Measurements from ENCODE around the gene BCL2L1.
A peak's percentile ranks its signal among the peaks of the same experiment; 100 is the strongest.
"Not testable (repeated sequence)": the region's sequence is repeated elsewhere in the genome, so short reads cannot be mapped to it uniquely, and the experiment has no call there.

Gene BCL2L1

DNA sequence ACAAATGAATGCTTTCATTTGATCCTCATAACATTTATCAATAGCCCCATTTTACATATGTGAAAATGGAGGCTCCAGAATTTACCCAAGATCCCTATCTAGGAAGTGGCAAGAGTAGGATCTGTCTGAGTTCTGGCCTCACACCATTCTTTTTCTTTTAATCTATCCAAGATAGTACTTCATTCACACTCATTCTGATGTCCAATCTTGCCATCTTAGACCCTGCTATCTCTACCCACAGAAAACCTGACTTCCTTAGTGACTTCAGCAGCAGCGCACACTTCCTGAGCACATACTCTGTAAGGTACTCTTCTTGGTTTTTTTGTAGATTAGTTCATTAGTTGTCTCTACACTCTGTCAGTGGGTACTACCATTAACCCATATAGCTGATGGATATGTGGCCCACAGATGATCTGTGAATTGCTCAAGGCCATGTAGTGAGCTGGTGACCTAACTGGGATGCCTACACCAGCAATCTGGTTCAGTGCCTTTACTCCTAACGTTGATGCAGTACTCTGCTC, 48.7 kb downstream of the BCL2L1 start:
- peak; percentile 50 for DNase-seq

DNA sequence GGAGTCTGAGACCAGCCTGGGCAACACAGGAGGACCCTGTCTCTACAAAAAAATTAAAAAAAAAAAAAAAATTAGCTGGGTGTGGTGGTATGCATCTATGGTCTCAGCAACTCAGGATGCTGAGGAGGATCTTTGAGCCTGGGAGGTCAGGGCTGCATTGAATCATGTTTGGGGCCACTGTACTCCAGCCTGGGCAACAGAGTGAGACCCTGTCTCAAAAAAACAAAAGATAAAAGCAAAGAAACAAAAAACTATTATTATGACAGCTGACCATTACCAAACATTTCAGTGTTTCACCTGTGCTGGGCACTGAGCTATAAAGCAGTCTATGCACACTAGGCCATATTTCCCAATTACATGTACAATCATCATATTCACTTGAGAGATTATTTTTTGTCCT, 49.2 kb downstream of the BCL2L1 start:
- DNase-seq, result no peak

DNA sequence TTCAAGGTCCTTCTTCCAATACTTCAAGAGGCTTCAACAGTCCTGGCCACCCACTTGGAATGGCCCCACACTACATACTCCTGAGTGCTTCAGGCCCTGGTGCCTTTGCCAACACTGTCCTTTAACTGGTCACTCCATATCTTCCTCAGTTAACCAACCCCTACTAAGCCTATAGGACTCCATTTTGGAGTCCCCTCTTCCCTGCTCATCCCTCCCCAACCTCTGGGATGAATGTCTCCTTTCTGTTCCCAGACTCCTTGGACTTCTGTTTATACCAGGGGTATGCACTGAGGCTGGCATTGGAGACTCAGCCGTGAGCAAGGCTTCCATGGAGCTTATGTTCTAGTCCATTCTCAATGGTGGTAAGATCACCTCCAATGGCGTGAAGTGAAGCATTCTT, 51.3 kb downstream of the BCL2L1 start:
- DNase-seq, result no peak

DNA sequence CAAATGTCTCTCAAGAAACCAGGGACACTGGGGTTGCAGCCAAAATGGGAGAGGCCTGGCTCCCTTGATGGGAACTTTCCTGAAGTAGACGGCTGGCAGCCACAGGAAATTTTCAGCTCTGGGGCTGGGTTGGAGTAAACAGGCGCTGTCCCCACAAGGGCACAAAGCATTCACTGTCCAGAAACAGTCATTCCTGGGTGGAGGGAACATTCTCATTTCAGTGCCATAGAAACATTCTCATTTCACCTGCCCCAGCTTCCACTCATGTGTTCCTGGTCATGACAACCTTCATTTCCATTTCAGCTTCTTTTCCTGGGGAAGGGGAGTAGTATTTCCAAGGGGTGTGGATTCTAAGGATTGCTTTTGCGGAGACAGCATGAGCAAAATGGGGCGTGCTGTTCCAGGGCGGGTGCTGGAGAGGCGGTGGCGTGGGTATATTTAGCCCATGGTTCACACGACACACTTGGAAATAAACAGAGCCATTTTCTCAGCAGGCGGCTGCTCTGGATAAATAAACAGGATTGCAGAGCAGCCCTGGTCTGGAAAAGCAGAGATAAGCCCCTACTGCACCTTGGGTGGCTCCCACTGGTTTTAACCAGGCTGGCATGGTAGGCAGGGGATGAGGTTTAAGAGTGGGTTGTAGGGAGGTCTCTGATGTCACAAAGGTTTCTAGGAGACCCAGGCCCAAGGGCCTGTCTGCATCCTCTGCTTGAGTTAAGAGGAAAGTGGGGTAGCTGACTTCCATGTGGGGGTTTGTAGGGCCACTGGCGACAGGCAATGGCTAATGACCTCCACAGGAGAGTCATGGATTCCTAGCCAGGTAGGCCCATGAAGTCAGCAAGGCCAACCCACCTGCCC, 52.1 kb downstream of the BCL2L1 start:
- no peak for DNase-seq

DNA sequence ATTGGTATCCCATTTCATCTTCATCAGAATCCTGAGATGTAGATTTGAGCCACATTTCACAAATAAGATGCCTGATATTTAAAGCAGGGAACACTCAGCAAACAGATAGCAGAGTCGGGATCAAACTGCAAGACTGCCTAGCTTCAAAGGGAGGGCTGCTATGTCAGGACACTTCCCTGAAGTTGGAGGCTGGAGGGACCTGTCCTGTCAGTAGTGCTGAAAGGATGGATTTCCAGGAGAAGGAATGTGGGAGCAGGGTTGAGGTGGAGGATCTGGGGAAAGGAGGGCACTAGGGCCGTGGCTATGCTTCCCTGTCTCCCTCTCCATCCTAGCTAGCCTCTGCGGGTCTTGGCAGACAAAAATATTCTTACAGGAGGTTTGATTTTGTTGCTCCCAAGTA, 52.8 kb downstream of the BCL2L1 start:
- no peak for DNase-seq

DNA sequence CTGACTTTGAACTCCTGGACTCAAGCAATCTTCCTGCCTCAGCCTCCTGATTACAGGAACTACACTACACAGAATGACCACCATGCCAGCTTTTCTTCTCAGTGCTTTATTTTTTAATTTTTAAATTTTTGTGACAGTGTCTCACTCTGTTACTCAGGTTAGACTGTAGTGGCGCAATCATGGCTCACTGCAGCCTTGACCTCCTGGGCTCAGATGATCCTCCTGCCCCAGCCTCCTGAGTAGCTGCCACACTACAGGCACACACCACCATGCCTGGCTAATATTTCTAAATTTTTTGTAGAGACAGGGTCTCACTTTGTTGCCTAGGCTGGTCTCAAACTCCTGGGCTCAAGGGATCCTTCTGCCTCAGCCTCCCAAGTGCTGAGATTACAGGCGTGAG, 53.7 kb downstream of the BCL2L1 start:
- not testable (repeated sequence) for DNase-seq

DNA sequence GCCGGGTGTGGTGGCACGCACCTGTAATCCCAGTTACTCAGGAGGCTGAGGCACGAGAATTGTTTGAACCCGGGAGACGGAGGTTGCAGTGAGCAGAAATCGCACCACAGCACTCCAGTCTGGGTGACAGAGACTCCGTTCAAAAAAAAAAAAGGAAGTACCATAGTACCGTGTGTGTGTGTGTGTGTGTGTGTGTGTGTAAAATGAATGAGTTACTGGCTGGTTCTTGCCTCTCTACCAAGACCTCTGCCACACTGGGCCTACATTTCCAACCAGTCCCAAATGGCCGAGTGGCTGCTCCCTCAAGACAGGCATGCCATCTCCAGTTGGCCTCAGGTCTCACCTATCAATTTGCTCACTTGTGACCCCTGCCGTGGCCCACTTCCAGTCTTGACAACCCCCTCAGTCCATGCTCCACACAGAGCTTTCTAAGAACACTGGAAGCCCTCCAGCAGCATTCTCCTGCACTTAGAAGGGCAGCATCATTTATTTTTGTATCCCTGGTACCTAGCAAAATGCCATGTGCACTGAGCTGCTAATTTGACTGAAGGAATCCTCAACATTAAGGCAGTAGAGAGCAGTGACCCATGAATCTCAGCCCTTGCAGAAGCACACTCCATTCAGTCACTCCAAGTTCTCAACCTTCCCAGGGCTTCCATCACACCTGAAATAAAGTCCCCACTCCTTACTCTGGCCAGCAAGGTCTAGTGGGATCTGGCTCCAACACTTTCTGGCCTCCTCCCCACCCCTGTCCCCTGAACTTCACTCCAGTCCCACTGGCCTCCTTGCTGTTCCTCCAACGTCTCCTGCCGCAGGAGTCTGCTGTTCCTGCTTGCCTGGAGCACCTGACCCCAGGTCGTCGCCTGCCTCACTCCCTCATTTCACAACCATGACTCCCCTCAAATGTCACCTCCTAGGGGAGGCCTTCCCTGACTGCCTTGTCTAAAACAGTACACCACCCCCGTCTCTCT, 55.1 kb downstream of the BCL2L1 start:
- peak; percentile 39 for DNase-seq

DNA sequence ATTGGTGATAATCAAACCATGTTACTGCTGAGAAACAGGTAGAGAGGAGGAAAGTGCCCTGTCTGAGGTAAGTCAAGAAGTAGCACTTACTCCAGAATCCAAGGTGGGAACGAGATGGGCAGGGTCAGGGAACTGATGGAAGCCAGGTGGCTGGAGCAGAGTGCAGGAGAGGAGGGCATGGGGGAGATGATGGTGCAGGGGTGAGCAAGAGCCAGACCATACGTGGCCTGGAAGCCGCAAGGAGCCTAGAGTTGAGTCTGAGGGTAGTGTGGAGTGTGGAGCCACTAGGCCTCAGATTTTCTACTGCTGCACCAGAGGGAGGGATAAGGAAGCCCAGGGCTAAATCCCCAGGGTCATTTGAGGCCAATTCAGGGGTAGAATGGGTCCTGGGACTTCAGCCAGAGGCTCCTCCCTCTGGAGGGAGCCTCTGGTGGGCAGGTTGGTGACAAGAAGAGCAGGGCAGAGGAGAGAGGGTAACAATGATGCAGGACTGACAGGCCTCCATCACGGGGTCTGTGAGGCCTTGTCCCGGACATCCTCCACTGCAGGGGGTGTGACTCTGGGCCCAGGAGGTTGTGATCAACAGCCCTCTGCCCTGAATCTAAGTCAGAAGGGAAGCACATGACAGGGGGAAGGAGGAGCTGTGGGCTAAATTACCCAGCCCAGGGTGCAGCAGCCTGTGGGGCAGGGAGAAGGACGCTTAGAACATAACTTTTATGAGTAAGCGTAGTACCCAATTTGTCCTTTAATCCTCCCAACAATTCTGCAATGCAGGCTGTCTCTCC, 56.2 kb downstream of the BCL2L1 start:
- DNase-seq, result peak; percentile 59

DNA sequence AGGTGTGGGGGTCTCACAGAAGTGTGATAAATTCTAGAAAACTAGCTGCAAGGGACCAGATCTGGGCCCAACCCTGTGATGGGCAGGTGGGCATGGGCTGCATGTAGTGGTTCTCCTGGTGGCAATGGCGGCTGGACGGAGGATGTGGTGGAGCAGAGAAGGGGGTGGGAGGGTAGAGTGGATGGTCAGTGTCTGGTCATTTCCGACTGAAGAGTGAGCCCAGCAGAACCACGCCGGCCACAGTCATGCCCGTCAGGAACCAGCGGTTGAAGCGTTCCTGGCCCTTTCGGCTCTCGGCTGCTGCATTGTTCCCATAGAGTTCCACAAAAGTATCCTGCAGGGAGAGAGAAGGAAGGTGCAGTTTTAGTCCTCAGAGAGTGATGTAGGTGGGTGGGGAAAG, 56.9 kb downstream of the BCL2L1 start:
- DNase-seq, result no peak

DNA sequence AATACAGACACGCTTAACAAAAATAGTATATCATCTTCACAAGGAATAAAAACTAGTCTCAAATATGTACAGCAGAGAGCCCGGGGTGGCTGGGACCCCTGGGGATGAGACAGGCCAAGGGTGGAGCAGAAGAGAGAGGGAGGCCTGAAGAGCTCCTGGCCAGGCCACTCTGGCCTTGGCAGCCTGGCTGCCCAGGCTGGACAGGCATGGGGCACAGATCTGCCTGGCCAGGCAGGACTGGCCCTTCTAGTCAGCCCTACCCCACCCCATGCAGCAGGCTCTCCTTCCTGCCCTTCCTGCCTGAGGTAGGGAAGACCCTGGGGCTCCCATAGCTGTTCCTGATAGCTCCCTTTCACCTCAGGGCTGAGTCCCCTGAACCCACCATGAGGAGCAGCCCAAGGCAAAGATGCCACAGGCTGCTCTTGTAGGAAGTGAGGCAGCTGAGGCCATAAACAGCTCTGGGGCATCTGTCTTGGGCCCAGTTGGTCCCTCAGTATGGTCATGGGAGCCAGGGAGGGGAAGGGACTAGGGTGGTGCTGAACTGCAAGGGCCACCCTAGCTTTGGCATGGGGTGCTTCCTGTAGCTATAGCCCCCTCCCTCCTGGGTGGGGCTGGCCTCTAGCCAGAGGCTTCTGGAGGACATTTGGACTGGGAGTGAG, 57.8 kb downstream of the BCL2L1 start:
- DNase-seq, result no peak

DNA sequence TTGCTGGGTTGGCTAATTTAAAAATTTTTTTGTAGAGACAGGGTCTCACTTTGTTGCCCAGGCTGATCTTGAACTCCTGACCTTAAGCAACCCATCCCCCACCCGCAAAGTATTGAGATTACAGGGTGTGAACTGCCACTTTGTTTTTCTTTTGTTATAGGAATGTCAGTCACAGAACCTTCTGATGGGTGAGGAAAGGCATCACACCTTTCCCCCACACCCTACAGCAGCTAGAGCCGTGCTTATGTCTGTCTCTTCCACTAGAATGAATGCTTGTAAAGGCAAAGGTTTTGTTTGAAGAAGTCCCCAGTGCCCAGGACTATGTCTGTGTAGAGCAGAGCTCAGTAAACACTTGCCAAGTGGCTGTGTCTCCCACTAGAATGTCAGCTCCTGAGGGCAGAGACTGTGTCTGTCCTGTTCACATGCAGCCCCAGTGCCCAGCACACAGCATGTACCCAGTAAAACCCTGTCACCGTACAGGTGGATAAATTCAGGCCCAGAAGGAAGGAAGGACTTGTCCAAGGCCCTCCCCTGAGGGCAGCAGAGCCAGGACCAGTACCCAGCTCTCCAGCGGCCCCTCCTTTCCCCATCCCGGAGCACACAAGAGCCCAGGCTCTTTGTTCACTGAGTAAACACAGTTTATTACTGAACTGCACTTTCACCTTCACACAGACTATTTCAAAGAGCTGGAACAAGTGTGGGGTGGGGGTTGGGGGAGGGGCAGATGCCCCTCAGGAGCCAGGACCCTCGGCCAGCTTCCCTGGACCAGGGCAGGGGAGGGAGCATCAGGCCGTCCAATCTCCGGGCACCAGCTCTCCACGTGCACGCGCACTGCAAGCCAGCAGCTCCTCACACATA, 58.6 kb downstream of the BCL2L1 start:
- no peak for DNase-seq

DNA sequence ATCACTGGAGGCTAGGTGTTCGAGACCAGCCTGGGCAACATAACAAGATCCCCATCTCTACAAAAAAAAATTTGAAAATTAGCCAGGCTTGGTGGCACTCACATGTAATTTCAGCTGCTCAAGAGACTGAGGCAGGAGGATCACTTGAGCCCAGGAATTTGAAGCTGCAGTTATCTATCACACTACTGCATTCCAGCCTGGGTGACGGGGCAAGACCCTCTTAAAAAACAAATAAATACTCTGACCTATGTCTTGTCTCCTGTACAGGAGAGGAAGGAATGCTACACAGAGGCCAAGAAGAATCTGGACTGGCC, 59.2 kb downstream of the BCL2L1 start:
- DNase-seq, result no peak

DNA sequence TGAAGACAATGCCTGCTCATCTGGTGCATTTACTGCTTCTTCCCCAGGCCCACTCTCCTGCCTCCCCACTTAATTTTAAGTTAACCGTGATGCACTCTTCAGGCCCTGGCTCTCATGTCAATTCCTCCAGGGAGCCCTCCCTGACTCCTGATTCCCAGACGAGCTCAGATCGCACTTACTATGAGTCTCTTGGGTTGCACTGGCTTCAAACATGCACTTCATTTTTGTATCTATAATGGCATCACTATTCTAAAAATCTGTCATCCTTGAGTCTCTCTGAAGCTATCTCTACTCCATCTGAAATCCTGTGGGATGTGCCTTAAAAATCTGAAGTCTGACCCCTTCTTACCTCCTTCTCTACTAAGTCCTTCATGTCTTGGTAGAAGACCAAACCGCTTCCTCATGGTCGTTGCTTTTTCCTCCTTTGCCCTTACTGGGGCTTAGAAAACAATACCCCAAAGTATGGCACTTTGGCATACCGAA, 60.3 kb downstream of the BCL2L1 start:
- no peak for DNase-seq

DNA sequence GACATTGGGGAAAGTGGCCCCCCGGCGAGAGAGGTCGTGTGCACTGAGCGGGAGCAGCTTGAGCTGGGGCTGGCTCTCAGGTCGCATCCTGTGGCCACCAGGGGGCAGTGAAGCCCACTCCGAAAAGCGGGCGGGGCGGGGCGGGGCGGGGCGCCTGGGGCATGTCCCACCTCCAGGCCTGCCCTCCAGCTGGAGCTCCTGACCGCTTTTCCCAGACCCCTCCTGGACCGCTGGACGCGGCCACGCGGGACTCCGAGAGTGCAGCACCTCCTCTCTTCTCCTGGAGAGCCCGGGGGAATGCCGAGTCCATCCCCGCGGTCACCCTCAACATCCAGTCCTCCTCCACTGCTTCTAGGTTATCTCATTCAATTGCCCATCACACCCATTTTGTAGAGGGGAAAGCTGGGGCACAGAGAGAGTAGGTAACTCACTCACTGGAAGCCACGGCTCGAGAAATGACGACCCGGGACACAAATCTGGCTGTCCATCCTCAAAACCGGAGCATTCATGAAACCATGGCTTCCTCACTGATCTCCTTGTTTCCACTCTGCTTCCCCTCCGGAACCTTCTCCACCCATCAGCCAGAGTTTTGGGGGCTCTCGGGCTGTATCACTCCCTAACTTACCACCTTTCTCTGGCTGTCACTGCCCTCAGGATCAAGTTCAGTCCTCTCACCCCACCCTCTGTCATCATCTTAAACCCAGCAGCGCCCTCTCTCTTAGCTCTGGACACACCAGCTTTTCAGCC, 60.9 kb downstream of the BCL2L1 start:
- DNase-seq, result peak; percentile 80

DNA sequence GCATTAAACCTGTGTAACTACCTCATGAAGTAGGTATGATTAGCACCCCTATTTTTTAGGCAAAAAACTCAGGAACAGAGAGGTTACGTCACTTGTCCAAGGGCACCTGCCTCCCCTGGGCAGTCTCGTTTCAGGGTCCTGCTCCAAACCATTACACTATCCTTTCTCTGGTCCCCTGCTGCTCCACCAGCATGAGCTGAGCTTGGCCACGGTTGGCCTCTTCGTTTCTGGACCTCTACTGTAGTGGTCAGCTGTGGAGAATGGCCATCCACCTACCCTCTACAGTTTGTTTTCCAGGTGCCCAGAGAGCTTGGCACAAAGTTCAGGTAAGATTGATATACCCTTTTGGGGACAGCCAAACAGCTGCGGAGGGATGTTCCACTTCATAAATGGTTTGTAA, 68.1 kb downstream of the BCL2L1 start:
- no peak for DNase-seq

DNA sequence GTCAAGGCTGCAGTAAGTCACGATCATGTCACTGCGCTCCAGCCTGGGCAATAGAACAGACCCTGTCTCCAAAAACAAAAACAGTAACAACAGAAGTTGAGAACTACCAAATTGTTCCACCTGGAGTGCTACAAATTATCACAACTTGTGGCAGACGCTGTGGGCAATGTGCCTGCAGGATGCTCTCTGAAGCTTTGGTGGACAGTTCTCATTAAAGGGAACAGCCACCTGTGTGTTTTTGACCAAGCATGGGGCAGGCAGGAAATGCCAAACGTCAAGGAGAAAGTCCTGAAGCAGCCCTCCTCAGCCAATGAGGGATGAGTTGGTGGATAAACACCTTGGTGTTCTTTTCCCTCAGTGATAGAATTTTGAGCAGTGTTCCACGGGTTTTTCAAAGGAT, 69.1 kb downstream of the BCL2L1 start:
- no peak for DNase-seq

DNA sequence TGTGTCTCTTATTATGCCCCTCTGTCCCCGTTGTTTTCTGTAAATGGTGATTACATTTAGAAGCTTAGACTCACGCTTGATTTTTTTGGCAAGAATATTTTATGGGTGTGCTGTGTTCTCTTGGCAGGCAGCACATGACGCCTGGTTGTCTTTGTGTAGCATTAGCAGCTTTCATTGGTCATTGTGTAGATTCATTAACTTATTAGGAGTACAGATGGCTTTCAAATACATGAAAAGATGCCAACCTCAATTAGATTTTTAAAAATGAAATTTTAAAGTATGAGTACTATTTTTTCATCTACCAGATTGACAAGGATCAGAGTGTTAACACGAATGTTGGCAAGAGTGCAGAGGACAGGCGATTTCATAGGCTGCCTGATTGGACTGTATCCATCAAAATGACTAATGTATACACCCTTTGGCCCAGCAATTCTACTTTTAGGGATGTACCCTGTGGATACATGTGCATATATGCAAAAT, 69.7 kb downstream of the BCL2L1 start:
- no peak for DNase-seq

DNA sequence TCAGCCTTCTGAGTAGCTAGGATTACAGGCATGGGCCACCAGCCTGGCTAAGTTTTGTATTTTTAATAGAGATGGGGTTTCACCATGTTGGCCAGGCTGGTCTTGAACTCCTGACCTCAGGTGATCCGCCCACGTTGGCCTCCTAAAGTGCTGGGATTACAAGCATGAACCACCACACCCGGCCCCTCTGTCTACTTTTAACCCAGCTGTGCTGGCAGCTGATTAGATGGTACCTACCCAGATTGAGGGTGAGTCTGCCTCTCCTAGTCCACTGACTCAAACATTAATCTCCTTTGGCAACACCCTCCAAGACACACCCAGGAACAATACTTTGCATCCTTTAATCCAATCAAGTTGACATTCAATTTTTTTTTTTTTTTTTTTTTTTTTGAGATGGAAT, 74.6 kb downstream of the BCL2L1 start:
- not testable (repeated sequence) for DNase-seq

DNA sequence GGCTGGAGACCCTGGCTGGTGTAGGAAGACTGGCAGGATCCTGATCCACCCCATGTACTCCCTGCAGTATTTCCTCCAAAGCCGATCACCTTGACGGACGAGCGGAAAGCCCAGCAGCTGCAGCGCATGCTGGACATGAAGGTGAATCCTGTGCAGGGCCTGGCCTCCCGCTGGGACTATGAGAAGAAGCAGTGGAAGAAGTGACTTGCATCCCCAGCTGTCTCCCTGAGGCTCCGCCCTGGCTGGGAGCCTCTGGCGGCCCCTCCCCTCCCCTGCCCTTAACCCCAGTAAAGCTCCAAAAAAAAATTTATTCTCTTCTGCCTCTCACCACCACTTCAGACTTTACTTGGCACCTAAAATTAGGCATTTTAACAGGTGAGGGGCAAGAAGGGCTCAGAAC, 78.0 kb downstream of the BCL2L1 start:
- DNase-seq, result no peak

DNA sequence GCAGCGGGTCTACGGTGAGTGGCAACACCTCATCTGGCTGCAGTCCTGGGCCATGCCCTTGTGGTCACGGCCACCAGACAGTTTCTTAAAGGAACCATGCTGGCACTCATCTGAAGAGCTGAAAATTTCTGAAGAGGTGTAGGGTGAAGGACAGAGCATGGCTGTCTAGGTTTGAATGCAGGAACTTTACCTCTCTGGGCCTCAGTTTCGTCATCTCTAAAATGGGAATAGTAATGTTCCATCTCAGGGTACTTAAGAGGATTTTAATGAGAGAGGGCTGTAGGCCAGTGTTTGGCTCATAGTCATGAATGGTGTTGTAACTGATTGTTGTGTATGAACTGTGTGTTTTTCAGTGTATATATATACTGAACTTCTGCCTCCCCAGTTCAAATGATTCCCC, 79.1 kb downstream of the BCL2L1 start:
- DNase-seq, result no peak

Data from CD4-positive, alpha-beta T cell treated with Interleukin-17A for 1 hour (primary cell).